Measurements from ENCODE around the gene EFNB2. TPM values are rescaled to one million over a fixed set of nuclear protein-coding genes. Genes with fewer than 3 reads are reported as not detected.
A peak's percentile ranks its signal among the peaks of the same experiment; 100 is the strongest.

Gene EFNB2
- total RNA-seq, 1 donor from 2014 or later, result 67.3 TPM

DNA sequence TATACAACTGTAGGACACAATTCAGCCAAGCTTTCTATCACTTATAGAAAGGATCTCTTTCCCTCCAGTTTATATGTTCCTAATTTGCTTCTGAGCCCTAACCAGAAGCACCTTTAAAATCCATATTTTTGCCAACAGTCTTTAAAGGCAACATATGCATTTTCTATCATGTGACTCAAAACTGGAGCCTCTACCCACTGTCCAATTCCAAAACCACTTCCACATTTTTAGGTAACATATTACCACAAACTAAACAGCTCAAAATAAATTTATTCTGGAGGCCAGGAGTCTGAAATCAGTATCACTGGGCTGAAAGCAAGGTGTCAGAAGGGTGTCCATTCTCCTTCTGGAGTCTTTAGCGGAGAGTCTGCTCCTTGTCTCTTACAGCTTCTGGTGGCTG, 15.9 kb upstream of the EFNB2 start:
- DNase-seq (ENCODE audit: low read depth in 2 of 2), result no peak

DNA sequence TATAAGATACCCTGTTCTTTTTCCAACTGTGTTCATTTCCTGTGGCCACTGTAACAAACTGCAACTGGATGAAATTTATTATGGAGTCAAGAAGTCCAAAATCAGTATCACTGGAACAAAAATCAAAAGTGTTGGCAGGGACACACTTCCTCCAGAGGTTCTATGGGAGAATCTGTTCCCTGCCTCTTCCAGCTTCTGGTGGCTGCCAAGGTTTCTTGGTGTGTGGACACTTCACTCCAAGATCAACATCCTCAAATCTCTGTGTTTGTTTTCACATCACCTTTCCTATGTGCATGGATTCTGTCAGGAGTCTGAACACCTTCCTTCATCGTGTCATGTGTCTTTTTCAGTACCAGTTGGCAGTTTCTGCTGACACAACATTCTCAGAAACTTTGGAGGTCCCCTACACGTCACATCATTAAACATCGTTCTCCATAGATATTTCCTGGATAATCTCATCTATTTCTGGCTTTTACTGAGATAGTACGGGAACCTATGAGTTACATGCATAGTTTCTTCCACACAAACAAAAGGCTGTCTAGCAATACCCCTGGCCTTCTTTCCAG, 15.2 kb upstream of the EFNB2 start:
- peak in 1 of 2 donors; percentile 37 for DNase-seq (ENCODE audit: low read depth in 2 of 2)

- DNase-seq (ENCODE audit: low read depth in 2 of 2), result no peak
Observed at GRCh38 chr13:106548064-106548696, 12.7 kb upstream of the EFNB2 start.

GRCh38 chr13:106541826-106542225, 6.4 kb upstream of the EFNB2 start:
- DNase-seq (ENCODE audit: low read depth in 2 of 2), result no peak

DNA sequence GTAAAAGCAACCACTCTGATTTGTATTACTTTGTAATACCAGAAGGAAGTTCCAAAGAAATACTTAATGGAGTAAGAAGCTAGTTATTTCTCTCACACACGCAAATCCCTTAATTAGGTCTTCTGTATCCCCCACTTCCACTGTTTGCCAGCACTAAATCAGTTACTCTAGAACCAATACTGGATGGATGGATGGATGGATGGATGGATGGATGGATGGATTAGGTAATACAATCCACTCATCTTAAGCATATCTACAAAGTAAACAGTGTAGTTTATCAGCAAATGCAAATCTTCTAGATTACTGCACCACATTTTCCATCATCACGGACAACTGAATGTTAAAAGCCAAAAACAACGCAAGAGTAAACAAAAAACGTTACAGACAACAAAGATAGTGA, 5.2 kb upstream of the EFNB2 start:
- no peak for DNase-seq (ENCODE audit: low read depth in 2 of 2)

DNA sequence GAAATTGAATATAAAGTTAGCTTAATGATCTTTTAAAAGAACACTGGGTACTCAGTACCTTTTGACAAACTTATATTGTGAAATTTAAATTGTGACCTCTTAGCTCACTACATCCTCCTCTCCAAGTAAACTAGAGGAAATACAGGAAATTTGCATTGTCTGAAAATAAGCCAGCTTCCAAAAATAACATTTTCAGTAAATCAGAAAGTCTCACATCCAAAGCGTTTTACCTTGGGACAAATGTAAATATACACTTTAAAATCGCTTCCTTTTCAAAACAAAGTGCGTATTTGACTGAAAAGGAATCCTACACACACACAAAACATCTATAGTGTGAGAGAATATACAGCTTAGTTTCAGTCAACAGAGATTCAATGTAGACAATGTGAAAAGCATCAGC, 2.1 kb upstream of the EFNB2 start:
- peak in 1 of 2 donors; percentile 79 for DNase-seq (ENCODE audit: low read depth in 2 of 2)

- peak; percentile 75 to 92 for DNase-seq (ENCODE audit: low read depth in 2 of 2)
Observed at GRCh38 chr13:106536244-106537034, 977 bp upstream of the EFNB2 start.

- peak in 1 of 2 donors; percentile 21 for DNase-seq (ENCODE audit: low read depth in 2 of 2)
Observed at GRCh38 chr13:106534639-106535551, 567 bp downstream of the EFNB2 start.

DNA sequence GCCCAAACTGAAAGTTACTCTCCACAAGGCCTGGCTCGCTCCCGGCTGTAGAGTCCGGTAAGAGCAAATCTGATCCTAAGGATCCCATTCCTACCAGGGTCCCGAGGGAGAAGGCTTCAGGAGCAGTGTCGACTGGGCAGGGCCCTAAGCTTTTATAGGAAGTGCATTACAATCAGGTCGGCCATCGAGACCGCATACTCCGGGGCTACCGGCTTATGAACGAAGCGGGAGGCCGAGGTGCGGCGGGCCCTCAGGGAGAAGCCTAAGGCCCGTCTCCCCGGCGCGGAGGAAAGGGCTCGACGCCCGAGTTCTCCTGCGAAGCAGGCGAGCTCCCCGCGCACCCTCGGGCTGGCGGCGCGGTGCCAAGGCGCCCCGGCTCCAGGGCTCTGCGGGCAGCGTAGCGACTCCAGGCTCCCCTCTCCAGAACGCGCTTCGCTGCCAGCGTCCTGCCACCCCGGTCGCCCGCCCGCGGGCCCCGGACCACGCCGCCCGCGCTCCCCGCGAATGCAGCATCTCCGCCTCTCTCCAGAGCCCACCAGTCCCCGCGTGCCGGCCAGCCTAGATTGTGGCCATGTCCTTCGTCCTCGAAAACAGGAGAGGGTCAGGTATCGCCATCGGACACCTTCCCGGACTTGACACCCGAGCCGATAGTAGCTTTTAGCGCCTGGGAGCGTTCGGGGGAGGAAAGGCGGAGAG, 1.4 kb downstream of the EFNB2 start:
- DNase-seq (ENCODE audit: low read depth in 2 of 2), result peak in 1 of 2 donors; percentile 50

DNA sequence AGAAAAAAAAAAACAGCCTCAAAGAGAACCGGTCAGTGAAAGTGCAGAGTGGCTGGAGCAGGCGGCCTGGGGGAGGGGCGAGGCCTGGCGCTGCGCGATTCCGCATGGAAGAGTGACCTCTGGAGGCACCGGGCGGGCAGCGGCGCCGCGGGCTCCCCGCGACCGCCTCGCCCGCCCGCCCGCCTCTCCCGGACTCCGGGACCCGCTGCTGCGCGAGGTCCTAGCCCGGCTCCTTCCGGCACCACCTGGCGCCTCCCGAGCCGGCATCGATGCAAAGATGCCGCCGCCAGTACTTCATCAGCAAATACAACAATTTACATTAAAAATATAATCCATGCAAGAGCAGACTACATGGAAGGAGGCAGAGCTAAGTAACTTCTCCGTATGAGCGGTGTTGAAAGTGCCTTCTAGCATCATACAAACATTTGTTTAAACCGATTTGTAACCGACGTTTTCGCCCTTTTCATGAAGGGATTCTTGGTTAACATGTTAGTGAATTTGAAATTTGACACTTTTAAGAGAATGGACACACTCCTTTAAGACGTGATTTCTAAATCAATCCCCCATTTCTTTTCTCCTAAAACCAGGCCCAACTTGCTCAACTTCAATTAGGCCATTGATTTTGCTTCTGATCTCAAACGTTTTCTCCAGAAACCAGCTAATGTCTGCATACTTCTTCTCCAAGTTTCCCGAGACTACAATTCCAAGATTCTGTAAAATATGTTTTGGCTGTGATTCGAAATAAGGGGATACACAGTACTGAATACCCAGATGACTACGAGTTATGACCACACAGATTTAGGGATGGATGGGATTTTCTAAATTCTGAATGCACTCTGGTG, 2.1 kb downstream of the EFNB2 start:
- peak in 1 of 2 donors; percentile 82 for DNase-seq (ENCODE audit: low read depth in 2 of 2)

DNA sequence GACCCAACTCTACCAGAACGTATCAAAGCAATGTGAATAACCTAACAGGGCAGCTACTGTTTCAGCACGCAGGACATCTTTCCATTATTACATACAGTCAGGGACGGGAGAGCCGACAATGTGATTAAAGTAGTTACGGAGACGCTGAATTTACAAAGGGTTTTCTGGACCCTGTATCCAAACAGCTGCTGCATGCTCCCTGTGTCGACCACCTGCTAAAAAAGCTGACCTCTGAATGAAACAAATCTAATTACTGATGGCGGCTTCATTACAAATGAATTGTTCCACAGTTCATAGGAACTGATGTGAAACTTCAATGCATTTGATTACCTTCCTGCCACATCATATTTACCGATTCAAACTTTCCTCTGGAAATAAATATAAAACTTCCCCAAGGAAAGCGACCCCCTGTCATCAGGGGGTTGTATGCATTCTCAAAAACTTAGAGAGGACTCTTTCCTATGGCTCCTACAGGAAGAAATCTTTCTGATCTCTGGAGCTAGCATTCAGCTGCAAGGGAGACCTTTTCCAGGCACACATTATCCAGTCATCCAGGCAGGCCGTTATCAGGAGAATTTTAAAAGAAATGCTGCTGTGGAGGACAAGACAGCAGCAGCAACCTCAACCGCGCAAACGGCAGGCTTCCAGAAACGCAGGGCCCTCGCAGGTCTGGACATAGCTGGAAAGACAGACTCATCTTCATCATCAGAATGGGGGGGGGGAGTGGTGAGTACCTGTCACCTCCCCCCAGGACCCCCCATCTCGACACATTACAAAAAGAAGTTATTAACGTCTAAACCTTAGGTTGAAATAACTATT, 3.1 kb downstream of the EFNB2 start:
- DNase-seq (ENCODE audit: low read depth in 2 of 2), result peak in 1 of 2 donors; percentile 60

DNA sequence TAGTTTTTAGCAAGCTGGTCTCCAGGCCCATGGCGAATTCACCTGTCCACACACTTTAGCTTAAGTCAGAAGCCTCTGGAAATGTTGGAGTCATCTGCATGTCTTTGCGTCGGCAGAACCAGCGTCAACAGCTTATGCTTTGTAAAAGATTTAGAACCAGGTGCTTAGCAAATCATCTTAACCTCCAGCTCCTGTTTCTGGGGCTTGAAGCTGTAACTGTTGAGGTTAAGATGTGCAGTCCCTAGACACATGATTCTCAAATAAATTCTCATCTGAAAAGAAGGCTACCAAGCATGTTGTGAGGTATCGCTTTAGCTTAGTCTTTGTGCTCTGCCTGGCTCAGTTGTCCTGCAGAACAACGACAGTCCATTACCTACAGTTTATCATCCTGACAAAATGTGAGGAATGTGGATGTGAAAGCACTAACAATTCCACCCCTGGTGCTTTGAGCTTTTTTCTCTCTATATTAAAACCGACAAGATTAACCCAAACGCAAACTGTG, 4.4 kb downstream of the EFNB2 start:
- peak in 1 of 2 donors; percentile 46 for DNase-seq (ENCODE audit: low read depth in 2 of 2)

DNA sequence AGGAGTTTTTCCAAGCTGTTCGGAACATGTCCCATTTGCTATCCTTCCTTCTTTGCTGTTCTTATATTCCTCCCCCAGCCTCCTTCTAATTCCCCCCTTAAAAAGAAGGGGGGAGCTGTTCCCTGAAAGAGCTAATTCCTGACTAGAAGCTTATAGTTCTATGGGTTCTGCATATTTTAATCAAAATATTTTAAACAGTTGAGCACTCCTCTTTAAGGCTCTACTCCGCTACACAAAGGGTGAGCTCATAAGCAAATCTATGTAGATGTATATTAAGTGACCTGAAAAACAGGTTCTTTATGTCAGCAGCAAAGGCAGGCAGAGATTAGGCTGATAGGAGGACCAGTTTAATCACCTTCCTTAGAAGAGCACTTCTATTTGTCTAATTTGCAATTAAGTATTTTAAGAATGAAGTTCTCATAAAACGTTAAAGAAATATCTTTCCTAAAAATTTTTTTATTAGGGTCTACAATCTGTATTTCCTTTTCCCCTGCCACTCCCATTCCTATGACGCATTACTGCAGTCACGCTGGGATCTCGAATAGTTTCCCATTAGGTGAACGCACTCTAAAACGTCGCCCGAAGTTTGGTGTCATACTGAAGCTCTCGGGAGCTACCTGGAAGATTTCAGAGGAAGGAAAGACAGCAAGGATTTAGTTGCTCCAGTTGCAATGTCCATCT, 5.2 kb downstream of the EFNB2 start:
- peak in 1 of 2 donors; percentile 66 for DNase-seq (ENCODE audit: low read depth in 2 of 2)

DNA sequence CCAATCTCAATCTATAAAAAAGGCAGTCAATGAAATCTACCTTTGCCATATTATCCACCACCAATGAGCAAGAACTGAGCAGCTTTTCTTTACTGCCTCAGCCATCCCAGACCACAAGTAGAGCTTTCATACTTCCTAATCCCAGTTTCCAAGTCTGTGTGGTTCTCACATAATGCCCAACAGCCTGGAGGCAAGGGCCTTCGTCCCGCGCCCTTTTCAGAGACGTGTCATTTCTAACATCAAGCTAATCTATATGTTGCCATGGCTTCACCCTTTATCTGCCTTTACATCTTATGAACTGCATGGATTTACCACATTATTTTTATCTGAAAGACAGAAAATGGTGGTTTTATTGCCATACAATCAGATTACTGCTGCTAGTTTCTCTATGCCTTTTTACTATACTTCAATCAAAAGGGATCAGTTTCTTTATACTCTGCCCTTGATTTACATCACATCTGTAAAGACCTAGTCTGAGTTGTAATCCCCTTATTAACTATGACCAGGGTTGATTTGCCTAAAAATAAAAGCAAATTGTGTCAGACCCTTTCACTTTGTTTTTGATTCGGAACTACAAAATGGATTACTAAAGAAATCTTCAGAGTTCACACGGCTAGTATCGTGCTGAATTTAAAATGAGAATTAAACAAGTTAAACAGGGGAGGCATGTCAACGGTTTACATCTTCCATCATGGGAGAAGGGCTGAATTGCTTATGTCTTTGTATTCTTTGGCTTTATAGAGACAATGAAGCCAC, 5.9 kb downstream of the EFNB2 start:
- peak in 1 of 2 donors; percentile 26 for DNase-seq (ENCODE audit: low read depth in 2 of 2)

DNA sequence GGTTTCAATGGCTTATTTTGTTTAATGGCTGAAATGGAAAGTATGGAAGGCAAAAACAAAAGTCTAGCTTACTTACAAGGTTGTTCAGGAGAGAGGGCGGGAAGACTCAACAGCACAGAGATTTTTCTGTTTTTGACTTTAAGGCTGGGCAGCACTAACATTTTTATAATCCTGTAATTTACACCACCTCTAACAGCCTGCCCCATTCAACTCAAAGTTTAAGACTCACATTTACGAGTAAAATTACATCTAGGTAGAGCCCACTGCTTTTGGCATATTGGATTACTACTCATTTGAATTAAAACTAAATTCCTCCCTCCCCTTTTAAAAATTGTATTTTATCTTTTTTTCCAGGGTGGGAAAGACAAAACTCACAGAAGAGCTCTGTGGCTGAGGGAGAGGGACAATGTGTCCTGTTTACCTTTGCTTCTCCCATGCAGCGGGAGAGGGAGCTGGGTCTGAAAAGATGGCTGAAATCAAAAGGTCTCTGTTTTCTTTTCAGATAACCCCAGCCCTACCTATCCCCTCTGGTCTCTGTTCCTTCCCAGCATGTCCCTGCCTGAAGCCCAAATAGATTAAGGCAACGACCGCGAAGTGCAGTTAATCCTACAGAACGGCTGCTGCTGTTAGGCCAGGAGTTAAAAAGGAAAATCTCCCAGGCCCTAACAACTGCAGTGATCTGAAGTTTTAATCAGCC, 6.6 kb downstream of the EFNB2 start:
- DNase-seq (ENCODE audit: low read depth in 2 of 2), result no peak

- DNase-seq (ENCODE audit: low read depth in 2 of 2), result no peak
Observed at GRCh38 chr13:106527826-106528225, 7.6 kb downstream of the EFNB2 start.

DNA sequence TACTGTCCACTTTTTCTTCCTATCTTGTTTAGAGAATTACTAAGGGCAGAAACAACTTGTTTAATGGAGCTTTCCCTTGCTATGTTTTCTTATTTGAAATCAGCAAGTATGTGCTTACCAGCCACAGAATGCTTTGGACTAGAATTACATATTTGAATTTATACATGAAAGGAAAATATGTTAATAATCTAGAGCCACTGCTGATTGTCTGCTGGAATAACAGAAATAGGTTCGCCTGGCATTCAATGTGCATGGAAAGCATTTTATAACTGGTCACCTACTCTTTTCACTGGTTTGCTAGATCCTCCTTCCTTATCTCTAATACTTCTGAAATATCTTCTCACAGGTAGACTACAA, 8.0 kb downstream of the EFNB2 start:
- no peak for DNase-seq (ENCODE audit: low read depth in 2 of 2)
